ENCODE data around the gene CIZ1.
A peak's percentile ranks its signal among the peaks of the same experiment; 100 is the strongest.
"Not testable (repeated sequence)": the region's sequence is repeated elsewhere in the genome, so short reads cannot be mapped to it uniquely, and the experiment has no call there.

Gene CIZ1

GRCh38 chr9:128191406-128192046 is at the start of gene CIZ1:
TSS of gene CIZ1 (minus strand) at chr9:128191572. CDS start at chr9:128190857, 715 bp downstream.
- intact Hi-C loops (cut with DNase I), result no loop called here
- DNase-seq, result peak in 41 of 42 donors; percentile 29 to 91 (median 78)

GRCh38 chr9:128233817-128234406 is 42.5 kb upstream of the CIZ1 start:
- DNase-seq, result no peak
- intact Hi-C loops (cut with DNase I), result no loop called here

- intact Hi-C loops (cut with DNase I), result no loop called here
- DNase-seq, result no peak
Measured at GRCh38 chr9:128232528-128233428, 41.4 kb upstream of the CIZ1 start.

GRCh38 chr9:128231638-128232527 is 40.5 kb upstream of the CIZ1 start:
- intact Hi-C loops (cut with DNase I), result no loop called here
- DNase-seq, result no peak

- DNase-seq; intact Hi-C loops (cut with DNase I): not testable (repeated sequence)
Measured at GRCh38 chr9:128230897-128231296, 39.5 kb upstream of the CIZ1 start.

- no peak for DNase-seq
- intact Hi-C loops (cut with DNase I), result no loop called here
Measured at GRCh38 chr9:128226412-128226801, 35.0 kb upstream of the CIZ1 start.

GRCh38 chr9:128225770-128226411 is 34.5 kb upstream of the CIZ1 start:
- intact Hi-C loops (cut with DNase I), result no loop called here
- DNase-seq, result peak in 27 of 42 donors; percentile 18 to 79 (median 46)

GRCh38 chr9:128224877-128225276 is 33.5 kb upstream of the CIZ1 start:
- intact Hi-C loops (cut with DNase I), result no loop called here

GRCh38 chr9:128222880-128223670 is 31.7 kb upstream of the CIZ1 start:
- intact Hi-C loops (cut with DNase I), result no loop called here
- DNase-seq, result no peak

More at GRCh38 chr9:128224877-128225276, 33.5 kb upstream of the CIZ1 start:
- no peak for DNase-seq

GRCh38 chr9:128222026-128222425 is 30.7 kb upstream of the CIZ1 start:
- no peak for DNase-seq
- intact Hi-C loops (cut with DNase I), result no loop called here

GRCh38 chr9:128219831-128220230 is 28.5 kb upstream of the CIZ1 start:
- DNase-seq, result no peak
- intact Hi-C loops (cut with DNase I), result no loop called here

GRCh38 chr9:128218518-128219389 is 27.4 kb upstream of the CIZ1 start:
- peak; percentile 70 to 92 (median 85) for DNase-seq
- intact Hi-C loops (cut with DNase I), result no loop called here

GRCh38 chr9:128218172-128218517 is 26.8 kb upstream of the CIZ1 start:
- no peak for DNase-seq
- intact Hi-C loops (cut with DNase I), result no loop called here

- DNase-seq, result no peak
- intact Hi-C loops (cut with DNase I), result no loop called here
Measured at GRCh38 chr9:128216781-128217553, 25.6 kb upstream of the CIZ1 start.

- intact Hi-C loops (cut with DNase I), result no loop called here
- peak; percentile 26 to 91 (median 68) for DNase-seq
Measured at GRCh38 chr9:128215491-128216409, 24.4 kb upstream of the CIZ1 start.
